HG03439 (cell line): ENCODE results near the gene NKD2.

ENCODE experiments used
- ATAC-seq: cut with Tn5 transposase; IDR thresholded peaks from one replicate; pipeline ENCODE4 v1.9.1; 2021; ENCODE audit warnings: mild to moderate bottlenecking, moderate library complexity; ENCODE audit not compliant: unreplicated experiment

The NKD2 gene

DNA sequence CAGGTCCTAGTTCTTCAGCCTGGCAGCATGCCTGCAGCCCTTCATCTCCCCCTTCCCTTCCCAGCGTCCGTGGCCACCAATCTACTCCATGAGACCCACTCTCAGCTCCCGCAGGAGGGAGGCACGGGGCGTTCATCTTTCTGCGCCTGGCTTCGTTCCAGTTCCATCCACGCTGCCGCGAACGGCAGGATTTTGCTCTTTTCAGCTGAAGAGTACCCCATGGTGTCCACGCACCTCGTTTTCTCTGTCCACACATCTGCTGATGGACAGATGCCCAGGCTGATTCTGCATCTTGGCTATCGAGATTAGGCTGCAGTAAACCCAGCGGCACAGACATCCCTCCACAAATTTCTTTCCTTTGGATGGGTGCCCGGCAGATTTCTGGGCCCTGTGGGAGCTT lies 30.5 kb upstream of the NKD2 start:
- no peak for ATAC-seq

GRCh38 chr5:978693-979092 lies 29.9 kb upstream of the NKD2 start:
- no peak for ATAC-seq

DNA sequence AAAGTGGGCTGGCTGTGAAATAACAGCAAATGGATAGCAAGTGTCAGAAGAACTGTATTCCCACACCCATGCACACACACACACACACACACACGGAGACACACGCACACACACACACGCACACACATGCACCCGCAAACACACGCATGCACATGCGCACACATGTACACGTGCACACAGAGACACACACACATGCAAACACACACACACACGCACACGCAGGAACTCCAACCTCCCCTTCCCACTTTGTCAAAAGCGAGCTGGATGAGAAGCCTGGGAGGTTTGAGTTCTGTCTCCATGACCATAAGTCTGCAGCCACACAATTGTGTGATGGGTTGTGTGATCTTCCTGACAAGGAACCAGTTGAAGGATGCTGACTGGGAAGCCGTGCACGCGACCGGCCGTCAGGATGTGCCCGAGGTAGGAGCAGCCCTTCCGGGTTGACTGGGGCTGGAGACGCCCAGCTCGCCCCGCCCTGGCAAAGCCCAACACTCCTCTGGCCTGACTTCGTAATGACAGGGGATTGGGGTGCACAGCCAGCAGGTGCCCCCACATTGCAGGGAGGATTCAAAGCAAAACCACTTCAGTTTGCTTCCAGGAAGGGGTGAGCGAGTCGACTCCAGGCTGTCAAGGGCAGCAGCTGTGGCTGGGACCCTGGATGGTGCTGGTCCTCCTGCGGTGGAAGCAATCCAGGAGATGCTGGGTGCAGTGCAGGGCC lies 29.3 kb upstream of the NKD2 start:
- no peak for ATAC-seq

- ATAC-seq, result no peak
Observed at GRCh38 chr5:980001-980588, 28.5 kb upstream of the NKD2 start.

DNA sequence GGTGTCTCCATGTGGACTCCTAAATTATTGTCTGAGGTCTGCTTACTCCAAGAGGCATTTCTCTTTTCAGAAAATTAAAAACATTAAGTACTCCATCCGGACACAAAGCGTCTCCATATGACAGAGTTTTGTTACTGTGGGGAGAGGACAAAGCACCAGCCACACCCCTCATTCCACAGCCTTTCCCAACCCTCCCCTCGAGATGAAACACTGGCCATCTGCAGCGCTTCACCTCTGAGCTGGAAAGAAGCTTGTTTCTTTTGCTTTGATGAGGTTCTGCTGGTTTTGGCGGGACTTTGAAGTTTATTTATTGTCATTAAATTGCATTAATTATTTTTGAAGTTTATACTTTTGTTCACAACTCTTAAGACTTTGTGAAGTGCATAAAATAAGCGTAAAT lies 27.6 kb upstream of the NKD2 start:
- no peak for ATAC-seq

DNA sequence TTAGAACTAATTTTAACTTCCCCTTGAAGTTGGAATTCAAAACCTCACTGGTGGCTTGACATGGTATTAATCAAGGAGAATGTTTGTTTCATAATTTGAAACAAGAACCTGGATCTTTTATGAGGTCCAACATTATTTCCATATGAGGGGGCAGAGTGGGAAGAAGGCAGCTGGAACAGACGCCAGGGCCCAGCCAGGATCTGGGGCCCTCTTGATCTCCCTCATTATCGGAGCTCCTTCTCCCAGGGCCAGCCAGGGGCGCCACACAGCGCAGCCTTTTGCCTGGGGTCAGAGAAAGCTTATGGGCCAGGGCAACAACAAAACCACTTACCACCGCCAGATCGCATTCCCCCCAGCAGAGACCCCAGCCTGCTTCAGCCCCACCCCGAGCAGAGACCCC lies 27.1 kb upstream of the NKD2 start:
- ATAC-seq, result no peak

- no peak for ATAC-seq
Observed at GRCh38 chr5:982377-983237, 26.0 kb upstream of the NKD2 start.

DNA sequence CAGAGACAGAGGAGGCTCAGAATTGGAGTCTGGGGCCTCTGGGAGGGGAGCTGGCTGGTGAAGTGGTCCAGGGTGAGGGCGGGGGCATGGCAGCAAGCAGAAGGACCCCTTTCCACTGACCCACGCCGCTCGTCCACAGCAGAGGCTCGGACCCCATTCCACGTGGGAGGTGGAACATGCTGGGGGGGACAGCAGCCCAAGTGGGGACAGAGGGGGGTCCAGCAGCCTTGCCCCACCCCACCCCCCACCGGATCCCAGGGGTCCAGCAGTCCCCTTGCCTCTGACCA lies 25.4 kb upstream of the NKD2 start:
- no peak for ATAC-seq

- ATAC-seq, result no peak
Observed at GRCh38 chr5:983568-983967, 25.0 kb upstream of the NKD2 start.

- ATAC-seq, result no peak
Observed at GRCh38 chr5:984774-985173, 23.8 kb upstream of the NKD2 start.

DNA sequence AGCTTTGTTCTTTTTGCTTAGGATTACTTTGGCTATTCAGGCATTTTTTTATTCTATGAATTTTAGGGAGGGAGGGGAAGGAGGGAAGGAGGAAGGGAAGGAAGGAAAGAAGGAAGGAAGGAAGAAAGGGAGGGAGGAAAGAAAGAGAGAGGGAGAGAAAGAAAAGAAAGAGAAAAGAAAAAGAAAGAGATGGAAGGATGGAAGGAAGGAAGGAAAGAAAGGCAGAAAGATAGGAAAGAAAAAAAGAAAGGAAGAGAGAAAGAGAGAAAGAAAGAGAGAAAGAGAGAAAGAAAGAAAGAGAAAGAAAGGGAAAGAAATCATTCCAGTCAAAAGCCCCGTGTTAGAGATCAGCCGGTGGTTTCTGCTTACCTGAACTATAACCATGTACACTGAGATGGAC lies 20.8 kb upstream of the NKD2 start:
- ATAC-seq, result no peak

- no peak for ATAC-seq
Observed at GRCh38 chr5:988322-988721, 20.3 kb upstream of the NKD2 start.

DNA sequence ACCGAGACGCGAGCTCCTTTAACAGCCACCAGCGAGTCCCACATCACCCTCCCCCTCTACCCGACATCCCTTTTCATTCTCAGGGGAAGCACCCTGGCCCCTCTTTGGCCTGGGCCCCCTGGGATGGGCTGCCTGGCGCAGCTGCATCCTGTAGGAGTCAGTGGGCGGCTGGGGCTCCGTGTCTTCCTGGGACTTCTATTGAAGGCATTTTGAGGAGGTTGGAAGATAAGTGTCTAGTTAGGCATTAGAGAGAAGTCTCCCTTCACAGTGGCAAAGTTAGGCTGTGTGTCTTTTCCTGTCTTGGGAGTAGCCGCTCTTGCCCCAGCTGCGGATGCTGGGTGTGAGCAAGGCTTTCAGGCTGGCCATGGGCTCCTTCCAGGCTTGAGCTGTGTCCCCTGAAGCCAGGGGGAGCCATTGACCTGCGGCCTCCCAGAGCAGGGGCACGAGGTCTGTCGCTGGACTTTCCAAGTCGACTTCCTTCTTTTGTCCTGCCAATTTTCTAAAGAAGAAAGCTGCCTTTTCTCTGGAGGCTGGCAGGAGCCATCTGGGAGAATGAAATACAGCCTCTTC lies 18.6 kb upstream of the NKD2 start:
- ATAC-seq, result no peak

DNA sequence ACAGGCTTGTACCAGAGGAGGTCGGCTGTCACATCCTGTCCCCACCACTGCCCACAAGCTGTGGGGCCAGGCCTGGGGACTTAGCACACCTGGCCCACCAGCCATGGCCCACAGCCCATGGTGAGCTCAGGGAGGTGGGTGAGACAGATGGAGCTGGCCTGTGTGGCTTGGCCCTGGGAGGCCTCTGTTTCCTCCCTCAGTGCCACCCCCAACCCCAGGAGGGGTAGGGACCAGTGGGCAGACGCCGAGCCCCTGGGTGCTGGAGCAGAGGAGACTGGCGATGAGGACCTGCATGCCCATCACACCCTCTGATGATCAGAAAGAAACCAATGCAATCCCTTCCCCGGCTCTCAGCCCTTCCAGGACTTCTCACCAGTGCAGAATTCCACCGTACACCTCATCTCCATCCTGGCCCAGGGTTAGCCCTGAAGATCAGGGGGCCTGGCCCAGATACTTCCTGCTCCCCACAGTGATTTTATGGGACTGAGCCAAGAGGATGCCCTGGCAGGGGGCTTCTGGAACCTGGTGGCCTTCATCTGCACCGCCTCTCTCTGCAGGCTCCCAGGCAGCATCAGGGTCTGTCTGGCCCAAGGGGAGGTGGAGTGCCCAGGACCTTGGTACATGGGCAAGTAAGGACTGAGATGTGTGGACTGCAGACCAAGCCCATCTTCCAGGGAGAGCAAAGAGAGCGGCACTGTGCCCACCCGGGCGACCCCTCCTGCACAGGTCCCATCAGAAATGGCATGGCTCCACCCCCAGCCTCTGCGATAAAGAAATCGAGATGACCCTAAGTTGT lies 16.9 kb upstream of the NKD2 start:
- ATAC-seq, result no peak

- ATAC-seq, result no peak
Observed at GRCh38 chr5:994272-994607, 14.4 kb upstream of the NKD2 start.

DNA sequence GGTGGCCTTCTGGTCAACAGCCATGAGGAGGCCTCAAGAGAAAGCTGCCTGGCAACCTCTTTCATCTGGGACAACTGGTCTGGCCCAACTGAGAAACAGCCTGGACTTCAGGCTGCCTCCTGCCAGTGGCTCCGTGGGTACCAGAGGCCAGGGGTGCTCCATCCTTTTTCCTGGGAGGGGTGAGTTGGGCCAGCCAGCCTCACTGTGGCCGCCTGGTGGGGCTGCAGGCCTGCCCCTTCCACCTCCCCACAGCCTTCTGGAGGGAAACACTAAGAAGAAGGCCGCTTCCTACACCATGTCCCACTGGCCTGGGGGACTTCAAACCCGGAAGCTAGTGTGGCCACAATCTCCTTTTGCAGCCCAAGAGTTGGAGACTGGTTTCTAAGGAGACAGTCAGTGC lies 13.8 kb upstream of the NKD2 start:
- ATAC-seq, result no peak

GRCh38 chr5:995318-995717 lies 13.3 kb upstream of the NKD2 start:
- no peak for ATAC-seq

- ATAC-seq, result no peak
Observed at GRCh38 chr5:997001-997474, 11.6 kb upstream of the NKD2 start.

GRCh38 chr5:997711-998110 lies 10.9 kb upstream of the NKD2 start:
- ATAC-seq, result no peak

GRCh38 chr5:998246-999031 lies 10.2 kb upstream of the NKD2 start:
- ATAC-seq, result no peak
